Thoracic aorta (tissue), 2 donors: ENCODE results near the gene RNF144B. TPM values are rescaled to one million over a fixed set of nuclear protein-coding genes. Genes with fewer than 3 reads are reported as not detected.

ENCODE experiments used
- ATAC-seq: fragments of 150-250 bp; one replicate; pipeline ENCODE4 v1.8.0; 2017; ENCODE audit warnings: low read depth; ENCODE audit not compliant: insufficient number of reproducible peaks, low FRiP score
- DNase-seq: peaks from one replicate; pipeline ENCODE4 v3.0.0-alpha.2; 2020; ENCODE audit warnings: low spot score
- H3K27ac ChIP-seq, 2 donors: fragments of 200-600 bp; sonication (generic); 1 replicate in 1 of 2; 2 replicates in 1 of 2; pipeline ENCODE4 v1.5.1; 2016; ENCODE audit warnings: mild to moderate bottlenecking in 2 of 2, moderate library complexity in 2 of 2
- H3K27me3 ChIP-seq: fragments of 200-600 bp; sonication (generic); replicated peaks from 2 replicates; pipeline ENCODE4 v1.6.0; 2016; ENCODE audit warnings: mild to moderate bottlenecking; ENCODE audit not compliant: insufficient read depth
- H3K36me3 ChIP-seq: fragments of 200-600 bp; sonication (generic); one replicate; pipeline ENCODE4 v1.5.1; 2016
- H3K4me1 ChIP-seq, 2 donors: fragments of 200-600 bp; sonication (generic); 1 replicate in 1 of 2; 2 replicates in 1 of 2; pipeline versions ENCODE4 v1.5.1 to v1.6.0; 2016; ENCODE audit warnings: low read depth in 2 of 2, mild to moderate bottlenecking in 1 of 2; ENCODE audit not compliant: control insufficient read depth in 1 of 2
- H3K4me3 ChIP-seq: fragments of 200-600 bp; sonication (generic); 2 replicates; pipeline ENCODE4 v1.5.1; 2016; ENCODE audit warnings: mild to moderate bottlenecking
- H3K9me3 ChIP-seq: fragments of 200-600 bp; sonication (generic); 2 replicates; pipeline ENCODE4 v1.5.1; 2016
- CTCF ChIP-seq: fragments of 200-600 bp; sonication (generic); IDR thresholded peaks from one replicate; pipeline ENCODE4 v1.5.1; 2019; ENCODE audit warnings: antibody characterized with exemption
- total RNA-seq, 2 donors: library from RNA; depleted of rRNA; stranded (reverse); fragments of >200 nt; gene quantifications; one replicate each; pipeline versions ENCODE4 v1.1.0 to v1.2.3, GENCODE V29; 2016

The RNF144B gene
- total RNA-seq, 2 donors from 2014 or later = 15.8 to 24.3 TPM

- Histone ChIP-seq H3K27ac (peak overlapping the region in 1 of 2 donors; percentile 78), H3K4me3 (no peak overlapping the region), H3K9me3 (no peaks in the 10 kb centered on the region), H3K4me1 (peaks cover 9 to 16% of the 10 kb centered on the region in 2 donors), H3K27me3 (no peaks in the 10 kb centered on the region), H3K36me3 (no peaks in the 10 kb centered on the region)
- DNase-seq = no peak
- TF ChIP-seq CTCF = no peak
- ATAC-seq = no peak
Observed at GRCh38 chr6:18510644-18511033, 123.5 kb downstream of the RNF144B start.

- H3K4me3 ChIP-seq = no peak overlapping the region
- H3K27ac ChIP-seq = no peak overlapping the region
- no peak for TF ChIP-seq CTCF
- H3K27me3 ChIP-seq = no peaks in the 10 kb centered on the region
- no peaks in the 10 kb centered on the region for H3K36me3 ChIP-seq
- DNase-seq = no peak
- ATAC-seq = no peak
- no peaks in the 10 kb centered on the region for H3K9me3 ChIP-seq
- peaks cover 9 to 16% of the 10 kb centered on the region in 2 donors for H3K4me1 ChIP-seq
Observed at GRCh38 chr6:18511211-18511610, 124.1 kb downstream of the RNF144B start.

GRCh38 chr6:18513253-18513798 is 126.2 kb downstream of the RNF144B start:
- peaks cover 9 to 16% of the 10 kb centered on the region in 2 donors for H3K4me1 ChIP-seq
- no peaks in the 10 kb centered on the region for H3K27me3 ChIP-seq
- no peaks in the 10 kb centered on the region for H3K36me3 ChIP-seq
- H3K27ac ChIP-seq = no peak overlapping the region
- H3K4me3 ChIP-seq = no peak overlapping the region
- TF ChIP-seq CTCF = no peak
- ATAC-seq = no peak
- H3K9me3 ChIP-seq = no peaks in the 10 kb centered on the region
- DNase-seq = no peak

GRCh38 chr6:18514180-18514579 is 127.0 kb downstream of the RNF144B start:
- Histone ChIP-seq H3K4me1 (peaks cover 9 to 16% of the 10 kb centered on the region in 2 donors), H3K9me3 (no peaks in the 10 kb centered on the region), H3K27me3 (no peaks in the 10 kb centered on the region), H3K36me3 (no peaks in the 10 kb centered on the region), H3K27ac (no peak overlapping the region), H3K4me3 (no peak overlapping the region)
- TF ChIP-seq CTCF = no peak
- DNase-seq (no peak), ATAC-seq (no peak)

- no peak overlapping the region for H3K27ac ChIP-seq
- no peaks in the 10 kb centered on the region for H3K36me3 ChIP-seq
- ATAC-seq = no peak
- H3K27me3 ChIP-seq = no peaks in the 10 kb centered on the region
- no peak overlapping the region for H3K4me3 ChIP-seq
- DNase-seq = no peak
- TF ChIP-seq CTCF = no peak
- peaks cover 0 to 2% of the 10 kb centered on the region in 2 donors for H3K4me1 ChIP-seq
- no peaks in the 10 kb centered on the region for H3K9me3 ChIP-seq
Observed at GRCh38 chr6:18515767-18516166, 128.6 kb downstream of the RNF144B start.

Other genes with a start within 250 kb of the RNF144B start
- gene TPMT, start 232.3 kb upstream of the RNF144B start, total RNA-seq = 1 to 10 TPM; 5.0 to 5.5 TPM
- gene KDM1B, start 231.9 kb upstream of the RNF144B start, total RNA-seq = 10 to 100 TPM; 10.3 TPM
- gene DEK, start 122.8 kb upstream of the RNF144B start, total RNA-seq = 100 to 1,000 TPM in 1 of 2 donors, 10 to 100 TPM in 1; 72.6 to 130 TPM